ENCODE measurements around the gene SECISBP2. TPM values are rescaled to one million over a fixed set of nuclear protein-coding genes. Genes with fewer than 3 reads are reported as not detected.

The SECISBP2 gene
- total RNA-seq, 4 donors from 2014 or later = 77.1 to 110 (median 90.6) TPM

DNA sequence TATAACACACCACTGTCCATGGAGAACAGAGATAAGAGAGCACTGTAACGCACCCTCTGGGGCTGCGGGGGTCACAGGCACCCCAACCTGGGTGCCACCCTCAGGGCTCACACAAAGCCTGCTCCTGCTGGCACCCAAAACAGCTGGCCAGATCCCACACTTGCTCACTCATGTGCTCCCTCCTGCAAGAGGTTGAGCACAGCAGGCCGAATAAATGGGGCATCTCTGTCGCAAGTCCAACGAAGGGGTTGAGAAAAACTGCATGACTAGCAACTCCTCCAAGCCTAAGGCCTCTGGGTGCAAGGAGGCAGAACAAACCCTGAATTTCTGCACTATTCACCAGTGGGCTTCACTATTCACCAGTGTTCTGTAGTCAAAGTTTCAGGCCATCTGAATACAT lies 80.3 kb downstream of the SECISBP2 start:
- Histone ChIP-seq H3K9me3 (no peaks in the 10 kb centered on the region), H3K4me3 (replicated peaks in 1 of 3) (no peak overlapping the region), H3K4me1 (peaks cover 12 to 16% of the 10 kb centered on the region in 2 donors), H3K27ac (peak overlapping the region in 1 of 3 donors; percentile 51), H3K36me3 (peaks cover 8 to 10% of the 10 kb centered on the region in 2 donors), H3K27me3 (no peaks in the 10 kb centered on the region)
- 70 to 81% methylated on average over 4 to 5 of the region's 5 CpGs for WGBS, 2 donors
- TF ChIP-seq POLR2A (IDR thresholded peaks at IDR 0.05) = no peak
- TF ChIP-seq, protein P1, sequence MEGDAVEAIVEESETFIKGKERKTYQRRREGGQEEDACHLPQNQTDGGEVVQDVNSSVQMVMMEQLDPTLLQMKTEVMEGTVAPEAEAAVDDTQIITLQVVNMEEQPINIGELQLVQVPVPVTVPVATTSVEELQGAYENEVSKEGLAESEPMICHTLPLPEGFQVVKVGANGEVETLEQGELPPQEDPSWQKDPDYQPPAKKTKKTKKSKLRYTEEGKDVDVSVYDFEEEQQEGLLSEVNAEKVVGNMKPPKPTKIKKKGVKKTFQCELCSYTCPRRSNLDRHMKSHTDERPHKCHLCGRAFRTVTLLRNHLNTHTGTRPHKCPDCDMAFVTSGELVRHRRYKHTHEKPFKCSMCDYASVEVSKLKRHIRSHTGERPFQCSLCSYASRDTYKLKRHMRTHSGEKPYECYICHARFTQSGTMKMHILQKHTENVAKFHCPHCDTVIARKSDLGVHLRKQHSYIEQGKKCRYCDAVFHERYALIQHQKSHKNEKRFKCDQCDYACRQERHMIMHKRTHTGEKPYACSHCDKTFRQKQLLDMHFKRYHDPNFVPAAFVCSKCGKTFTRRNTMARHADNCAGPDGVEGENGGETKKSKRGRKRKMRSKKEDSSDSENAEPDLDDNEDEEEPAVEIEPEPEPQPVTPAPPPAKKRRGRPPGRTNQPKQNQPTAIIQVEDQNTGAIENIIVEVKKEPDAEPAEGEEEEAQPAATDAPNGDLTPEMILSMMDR (IDR thresholded peaks at IDR 0.05) = no peak
- intact Hi-C loops (cut with DNase I) = no loop called here
- no peak for DNase-seq

DNA sequence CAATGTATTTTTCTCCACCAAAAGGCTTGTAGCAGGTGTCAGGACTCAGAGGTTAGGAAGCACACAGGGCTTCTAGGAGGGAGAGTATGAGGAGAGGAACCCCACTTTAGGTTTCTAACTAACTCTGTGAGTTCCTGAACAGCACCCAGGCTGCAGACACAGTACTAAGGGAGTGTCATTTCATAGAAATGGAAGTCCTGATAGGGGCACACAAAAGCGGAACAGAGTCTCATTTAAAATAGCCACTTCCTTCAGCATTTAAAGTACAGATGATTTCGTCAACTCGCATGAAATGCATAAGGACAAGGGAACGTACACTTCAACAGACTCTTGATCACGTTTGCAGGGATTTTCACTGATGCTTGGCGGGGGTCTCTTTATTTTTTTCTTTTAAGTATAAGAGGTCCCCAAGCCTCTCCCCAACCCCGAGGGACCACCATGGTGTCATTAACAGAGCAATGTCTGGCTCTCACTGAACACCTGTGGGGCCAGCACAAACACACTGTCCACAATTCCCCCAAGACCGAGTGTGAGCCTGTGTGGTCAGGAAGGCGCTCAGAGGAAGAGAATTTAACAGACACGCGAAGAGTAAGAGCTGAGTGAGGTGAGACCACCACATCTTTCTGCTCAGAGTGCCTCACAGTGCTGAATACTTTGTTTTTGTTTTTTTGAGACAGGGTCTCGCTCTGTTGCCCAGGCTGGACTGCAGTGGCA lies 82.3 kb downstream of the SECISBP2 start:
- Histone ChIP-seq H3K27ac (peak overlapping the region in 1 of 3 donors; percentile 12), H3K36me3 (peaks cover 4 to 8% of the 10 kb centered on the region in 2 donors), H3K27me3 (no peaks in the 10 kb centered on the region), H3K4me3 (replicated peaks in 1 of 3) (no peak overlapping the region), H3K4me1 (peaks cover 12 to 16% of the 10 kb centered on the region in 2 donors), H3K9me3 (no peaks in the 10 kb centered on the region)
- TF ChIP-seq, protein P1 (IDR thresholded peaks at IDR 0.05) = no peak
- TF ChIP-seq POLR2A (IDR thresholded peaks at IDR 0.05) = no peak
- intact Hi-C loops (cut with DNase I) = no loop called here
- no peak for DNase-seq
- 86 to 88% methylated on average over 12 of the region's 12 CpGs for WGBS, 2 donors

DNA sequence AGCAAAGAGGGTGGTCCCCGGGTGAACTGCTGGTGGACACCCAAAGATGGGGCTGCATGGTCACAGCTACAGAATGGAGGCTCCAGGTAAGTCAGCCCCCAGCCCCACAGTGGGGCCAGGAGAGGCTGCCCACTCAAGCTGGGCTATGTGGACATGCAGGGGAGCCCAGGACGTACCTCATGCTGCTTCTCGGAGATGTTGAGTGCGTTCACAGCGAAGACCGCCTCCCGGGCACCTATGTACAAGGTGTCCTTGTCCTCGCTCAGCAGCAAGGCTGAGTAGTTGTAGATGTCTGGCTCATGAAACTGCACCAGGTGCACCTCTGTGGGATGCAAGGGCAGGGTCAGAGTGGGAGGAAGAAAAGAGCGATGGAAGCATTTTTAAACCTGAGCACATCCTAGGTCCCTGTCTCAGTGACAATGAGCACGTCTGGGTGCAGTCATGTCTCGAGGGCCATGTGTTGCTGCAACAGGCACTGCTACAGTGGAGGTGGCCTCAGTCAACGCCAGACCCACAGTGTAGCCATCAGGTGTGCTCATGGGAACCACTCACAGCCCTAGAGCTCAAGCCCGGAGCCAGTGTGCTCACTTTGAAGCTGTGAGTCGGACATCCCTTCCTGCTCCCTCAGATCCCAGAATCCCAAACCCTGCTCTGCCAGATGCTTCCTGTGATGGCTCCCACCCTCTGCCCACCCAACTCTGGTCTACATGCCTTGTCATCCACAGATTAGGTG lies 84.6 kb downstream of the SECISBP2 start:
- Histone ChIP-seq H3K27me3 (no peaks in the 10 kb centered on the region), H3K27ac (no peak overlapping the region), H3K4me1 (peaks cover 12 to 16% of the 10 kb centered on the region in 2 donors), H3K36me3 (no peaks in the 10 kb centered on the region), H3K9me3 (no peaks in the 10 kb centered on the region), H3K4me3 (replicated peaks in 1 of 3) (no peak overlapping the region)
- TF ChIP-seq POLR2A (IDR thresholded peaks at IDR 0.05) = no peak
- TF ChIP-seq, protein P1 (IDR thresholded peaks at IDR 0.05) = no peak
- WGBS, 2 donors = 89% methylated on average over 14 of the region's 14 CpGs
- DNase-seq = no peak
- intact Hi-C loops (cut with DNase I) = no loop called here

DNA sequence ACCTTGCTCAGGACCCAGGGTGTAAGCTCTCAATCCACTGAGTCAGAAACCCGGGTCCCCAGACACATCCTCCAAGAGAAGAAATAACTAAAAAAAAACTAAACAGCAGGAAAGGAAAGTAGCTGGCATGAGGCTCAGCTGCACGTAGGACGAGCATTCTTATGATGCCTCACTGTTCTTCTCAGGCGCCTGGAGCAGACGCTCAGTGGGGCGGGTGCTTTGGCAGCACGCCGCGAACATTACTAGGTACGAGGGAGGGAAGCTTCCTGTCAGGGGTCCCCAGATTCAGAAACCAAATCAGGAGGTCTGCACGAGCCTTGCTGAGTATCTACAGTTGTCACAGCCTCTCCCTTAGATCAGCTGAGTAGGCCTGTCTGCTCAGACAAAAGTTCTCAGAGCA lies 85.8 kb downstream of the SECISBP2 start:
- H3K27ac ChIP-seq = no peak overlapping the region
- no peaks in the 10 kb centered on the region for H3K27me3 ChIP-seq
- no peaks in the 10 kb centered on the region for H3K36me3 ChIP-seq
- 91 to 96% methylated on average over 11 of the region's 11 CpGs for WGBS, 2 donors
- intact Hi-C loops (cut with DNase I) = no loop called here
- H3K4me1 ChIP-seq = peaks cover 9 to 19% of the 10 kb centered on the region in 2 donors
- H3K9me3 ChIP-seq = no peaks in the 10 kb centered on the region
- TF ChIP-seq POLR2A (IDR thresholded peaks at IDR 0.05) = no peak
- TF ChIP-seq, protein P1 (IDR thresholded peaks at IDR 0.05) = no peak
- DNase-seq = no peak
- H3K4me3 ChIP-seq (replicated peaks in 1 of 3) = no peak overlapping the region

DNA sequence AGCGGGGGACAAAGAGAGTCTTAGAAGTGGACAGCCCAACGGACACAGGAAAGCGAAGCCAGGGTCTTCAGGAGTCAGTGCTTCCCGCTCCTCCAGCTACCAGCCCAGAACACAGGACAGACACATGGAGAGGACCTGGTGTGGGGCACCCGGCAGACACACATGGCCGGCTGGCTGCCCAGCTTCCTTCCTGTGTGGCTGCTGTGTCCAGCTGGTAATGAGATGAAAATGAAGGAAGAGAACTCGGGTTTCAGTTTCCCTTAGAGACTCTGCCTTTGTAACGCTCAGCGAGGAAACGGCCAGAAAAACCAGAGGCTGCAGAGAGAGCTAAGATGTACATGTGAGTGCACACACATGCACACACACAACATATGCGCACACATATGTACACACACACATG lies 87.5 kb downstream of the SECISBP2 start:
- Histone ChIP-seq H3K27me3 (no peaks in the 10 kb centered on the region), H3K4me1 (peaks cover 5 to 21% of the 10 kb centered on the region in 2 donors), H3K27ac (no peak overlapping the region), H3K9me3 (no peaks in the 10 kb centered on the region), H3K36me3 (no peaks in the 10 kb centered on the region), H3K4me3 (replicated peaks in 1 of 3) (no peak overlapping the region)
- DNase-seq = no peak
- TF ChIP-seq, protein P1 (IDR thresholded peaks at IDR 0.05) = no peak
- TF ChIP-seq POLR2A (IDR thresholded peaks at IDR 0.05) = no peak
- WGBS, 2 donors = 83 to 85% methylated on average over 11 of the region's 11 CpGs
- intact Hi-C loops (cut with DNase I) = no loop called here
